ENCODE data around the gene NCCRP1. TPM values are rescaled to one million over a fixed set of nuclear protein-coding genes. Genes with fewer than 3 reads are reported as not detected.

Gene NCCRP1
- total RNA-seq, 4 donors from 2014 or later, result 0.17 to 0.42 (median 0.39) TPM; not detected in 1

GRCh38 chr19:39223703-39224279 is 27.0 kb downstream of the NCCRP1 start:
- H3K4me3 ChIP-seq, result no peak overlapping the region
- no peaks in the 10 kb centered on the region for H3K9me3 ChIP-seq
- no peaks in the 10 kb centered on the region for H3K4me1 ChIP-seq
- H3K27ac ChIP-seq (replicated peaks in 1 of 4), result no peak overlapping the region
- no peaks in the 10 kb centered on the region for H3K36me3 ChIP-seq
- TF ChIP-seq POLR2AphosphoS5 (IDR thresholded peaks at IDR 0.05), result no peak
- TF ChIP-seq CTCF (IDR thresholded peaks at IDR 0.05), result no peak
- TF ChIP-seq POLR2A (IDR thresholded peaks at IDR 0.05; ENCODE audit: low read depth), result no peak
- TF ChIP-seq EP300 (IDR thresholded peaks at IDR 0.05), result no peak
- 21% methylated on average over 4 of the region's 4 CpGs for WGBS
- intact Hi-C loops (cut with DNase I), result no loop called here
- no peak for DNase-seq (ENCODE audit: extremely low spot score)
- H3K27me3 ChIP-seq, result peaks cover 0 to 77% (median 0%) of the 10 kb centered on the region in 4 donors

DNA sequence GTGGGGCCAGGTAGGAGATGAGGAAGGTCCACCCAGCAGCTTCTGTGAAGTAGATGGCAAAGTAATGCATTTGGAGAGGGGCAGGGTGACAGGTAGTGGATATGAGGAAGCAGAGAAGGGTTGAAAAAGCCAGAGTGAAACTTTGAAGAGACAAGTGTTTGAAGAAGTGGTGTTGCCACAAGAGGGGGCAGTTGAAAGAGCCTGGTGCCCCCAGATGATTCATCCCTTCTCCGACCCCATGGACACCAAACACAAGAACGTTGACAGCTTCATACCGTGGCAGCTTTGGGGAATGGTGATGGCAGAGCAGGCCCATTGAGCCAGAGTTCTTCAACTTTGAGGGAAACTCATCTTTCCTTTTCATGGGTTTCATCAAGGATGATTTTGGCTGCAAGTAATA is 28.1 kb downstream of the NCCRP1 start:
- Histone ChIP-seq H3K27ac (replicated peaks in 1 of 4) (no peak overlapping the region), H3K9me3 (no peaks in the 10 kb centered on the region), H3K36me3 (no peaks in the 10 kb centered on the region), H3K4me1 (no peaks in the 10 kb centered on the region), H3K4me3 (no peak overlapping the region), H3K27me3 (peaks cover 0 to 66% (median 0%) of the 10 kb centered on the region in 4 donors)
- WGBS, result 20% methylated on average over 3 of the region's 3 CpGs
- DNase-seq (ENCODE audit: extremely low spot score), result no peak
- intact Hi-C loops (cut with DNase I), result no loop called here
- TF ChIP-seq EP300 (IDR thresholded peaks at IDR 0.05) (no peak), POLR2AphosphoS5 (IDR thresholded peaks at IDR 0.05) (no peak), CTCF (IDR thresholded peaks at IDR 0.05) (no peak), POLR2A (IDR thresholded peaks at IDR 0.05; ENCODE audit: low read depth) (no peak)

DNA sequence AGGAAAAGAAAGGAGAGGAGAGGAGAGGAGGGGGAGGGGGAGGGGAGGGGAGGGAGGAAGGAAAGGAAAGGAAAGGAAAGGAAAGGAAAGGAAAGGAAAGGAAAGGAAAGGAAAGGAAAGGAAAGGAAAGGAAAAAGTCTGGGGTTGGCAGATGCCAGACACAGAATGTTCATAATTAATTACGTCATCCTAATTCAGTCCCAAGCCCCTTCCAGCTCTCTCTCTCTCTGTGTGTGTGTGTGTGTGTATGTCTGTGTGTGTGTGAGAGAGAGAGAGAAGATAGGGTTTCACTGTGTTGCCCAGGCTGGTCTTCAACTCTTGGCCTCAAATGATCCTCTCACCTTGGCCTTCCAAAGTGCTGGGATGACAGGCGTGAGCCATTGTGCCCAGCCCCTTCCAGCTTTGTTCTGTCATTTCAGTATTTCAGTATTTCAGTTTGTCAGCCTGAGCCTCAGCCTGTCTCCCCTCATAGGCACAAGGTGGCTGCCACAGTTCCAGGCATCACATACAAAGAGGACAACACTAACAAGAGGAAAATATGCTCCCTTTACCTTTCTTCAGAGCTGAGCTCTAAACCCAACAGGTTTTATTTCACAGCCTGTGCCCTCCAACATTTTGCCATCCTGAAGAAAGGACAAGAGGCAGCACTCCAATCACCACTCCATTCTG is 33.5 kb downstream of the NCCRP1 start:
- 71% methylated on average over 2 of the region's 2 CpGs for WGBS
- Histone ChIP-seq H3K27me3 (peaks cover 0 to 41% (median 0%) of the 10 kb centered on the region in 4 donors), H3K27ac (replicated peaks in 1 of 4) (no peak overlapping the region), H3K4me3 (no peak overlapping the region), H3K36me3 (no peaks in the 10 kb centered on the region), H3K4me1 (no peaks in the 10 kb centered on the region), H3K9me3 (peaks cover 0 to 4% (median 0%) of the 10 kb centered on the region in 4 donors)
- DNase-seq (ENCODE audit: extremely low spot score), result no peak
- TF ChIP-seq POLR2A (IDR thresholded peaks at IDR 0.05; ENCODE audit: low read depth), result no peak
- TF ChIP-seq CTCF (IDR thresholded peaks at IDR 0.05), result no peak
- intact Hi-C loops (cut with DNase I), result no loop called here

- 83% methylated on average over 5 of the region's 5 CpGs for WGBS
- no peaks in the 10 kb centered on the region for H3K36me3 ChIP-seq
- intact Hi-C loops (cut with DNase I), result no loop called here
- H3K9me3 ChIP-seq, result peaks cover 0 to 4% (median 0%) of the 10 kb centered on the region in 4 donors
- no peak for TF ChIP-seq EP300 (IDR thresholded peaks at IDR 0.05)
- TF ChIP-seq CTCF (IDR thresholded peaks at IDR 0.05), result no peak
- no peak for TF ChIP-seq POLR2AphosphoS5 (IDR thresholded peaks at IDR 0.05)
- TF ChIP-seq POLR2A (IDR thresholded peaks at IDR 0.05; ENCODE audit: low read depth), result no peak
- DNase-seq (ENCODE audit: extremely low spot score), result no peak
- H3K4me3 ChIP-seq, result no peak overlapping the region
- H3K4me1 ChIP-seq, result peaks cover 0 to 2% (median 0%) of the 10 kb centered on the region in 4 donors
- peaks cover 0 to 45% (median 0%) of the 10 kb centered on the region in 4 donors for H3K27me3 ChIP-seq
- H3K27ac ChIP-seq (replicated peaks in 1 of 4), result no peak overlapping the region
Observed at GRCh38 chr19:39232708-39233107, 35.9 kb downstream of the NCCRP1 start.

Measured in esophagus muscularis mucosa (tissue), 4 donors.